Caco-2 (cell line): ENCODE data around the gene CDK9. TPM values are rescaled to one million over a fixed set of nuclear protein-coding genes. Genes with fewer than 3 reads are reported as not detected.
"Not testable (repeated sequence)": the region's sequence is repeated elsewhere in the genome, so short reads cannot be mapped to it uniquely, and the experiment has no call there.

Experiments used
- BruUV-seq: library from RNA; stranded (reverse); fragments of 400-500 nt; replicated peaks from 2 replicates; lab custom pipeline; 2021; lab: Mats Ljungman, UMichigan
- CTCF ChIA-PET: fragments of 300-600 bp; sonication (Branson Sonifier 250); formaldehyde crosslinking; loops from one replicate; lab custom pipeline; 2022; ENCODE audit warnings: antibody characterized with exemption; lab: Charles Lee
- POLR2A ChIA-PET: fragments of 300-600 bp; sonication (Branson Sonifier 250); formaldehyde crosslinking; loops from one replicate; lab custom pipeline; 2022; ENCODE audit warnings: antibody characterized with exemption; lab: Charles Lee
- DNase-seq, 2 experiments: peaks; one replicate each; pipeline versions ENCODE4 v3.0.0 to v3.0.0-alpha.2; 2020 to 2022
- H3K27me3 ChIP-seq: replicated peaks from 2 replicates; pipeline ENCODE4 v1.6.0; 2011; ENCODE audit warnings: low read length; ENCODE audit not compliant: control insufficient read depth, insufficient read depth
- H3K36me3 ChIP-seq: 2 replicates; pipeline ENCODE4 v1.5.1; 2011; ENCODE audit warnings: low read length; ENCODE audit not compliant: control insufficient read depth, insufficient read depth
- H3K4me1 ChIP-seq: fragments of 250-450 bp; sonication (Bioruptor Pico); 2 replicates; pipeline ENCODE4 v1.5.1; 2020; ENCODE audit warnings: mild to moderate bottlenecking
- H3K4me3 ChIP-seq: 2 replicates; pipeline ENCODE4 v1.5.1; 2011; ENCODE audit warnings: low read depth, mild to moderate bottlenecking, control low read depth, low read length
- H3K9me3 ChIP-seq: fragments of 250-450 bp; sonication (Bioruptor Pico); 2 replicates; pipeline ENCODE4 v1.5.1; 2020; ENCODE audit warnings: mild to moderate bottlenecking, moderate library complexity
- H3K27ac Mint-ChIP-seq: one replicate; pipeline ENCODE4 v1.8.0; 2022; ENCODE audit warnings: mixed read lengths; ENCODE audit not compliant: unreplicated experiment
- H3K27me3 Mint-ChIP-seq: one replicate; pipeline ENCODE4 v1.8.0; 2022; ENCODE audit warnings: mixed read lengths; ENCODE audit not compliant: insufficient read depth, unreplicated experiment
- H3K36me3 Mint-ChIP-seq: one replicate; pipeline ENCODE4 v1.8.0; 2022; ENCODE audit warnings: mild to moderate bottlenecking, mixed read lengths; ENCODE audit not compliant: insufficient read depth, unreplicated experiment
- H3K4me1 Mint-ChIP-seq: one replicate; pipeline ENCODE4 v1.8.0; 2022; ENCODE audit warnings: low read depth, mixed read lengths; ENCODE audit not compliant: unreplicated experiment
- H3K4me3 Mint-ChIP-seq: one replicate; pipeline ENCODE4 v1.8.0; 2022; ENCODE audit warnings: mild to moderate bottlenecking, moderate library complexity, mixed read lengths; ENCODE audit not compliant: unreplicated experiment
- H3K9me3 Mint-ChIP-seq: one replicate; pipeline ENCODE4 v1.8.0; 2022; ENCODE audit warnings: mixed read lengths; ENCODE audit not compliant: unreplicated experiment
- intact Hi-C: fragments of 100-400 bp; cut with micrococcal nuclease; formaldehyde crosslinking; loops from one replicate; pipeline ENCODE4 v1.10.0; 2022; ENCODE audit not compliant: unreplicated experiment
- total RNA-seq: library from RNA; stranded (reverse); gene quantifications from 2 replicates; pipeline ENCODE4 v1.2.3, GENCODE V29; 2022
- TF ChIP-seq, protein P1 (sequence below), 2 experiments: fragments of 200-600 bp in 1 of 2; IDR thresholded peaks; 1 replicate in 1 of 2; 2 replicates in 1 of 2; pipeline versions ENCODE4 v1.5.1 to v1.8.0; 2011 to 2022; ENCODE audit warnings: antibody characterized with exemption in 1 of 2, control low read depth in 1 of 2, inconsistent platforms in 1 of 2, low read depth in 1 of 2, low read length in 1 of 2, mild to moderate bottlenecking in 1 of 2, moderate library complexity in 1 of 2; ENCODE audit not compliant: insufficient read depth in 1 of 2, severe bottlenecking in 1 of 2, unreplicated experiment in 1 of 2

CDK9 gene
- total RNA-seq, 1 experiment from 2014 or later, result 48.2 TPM

DNA sequence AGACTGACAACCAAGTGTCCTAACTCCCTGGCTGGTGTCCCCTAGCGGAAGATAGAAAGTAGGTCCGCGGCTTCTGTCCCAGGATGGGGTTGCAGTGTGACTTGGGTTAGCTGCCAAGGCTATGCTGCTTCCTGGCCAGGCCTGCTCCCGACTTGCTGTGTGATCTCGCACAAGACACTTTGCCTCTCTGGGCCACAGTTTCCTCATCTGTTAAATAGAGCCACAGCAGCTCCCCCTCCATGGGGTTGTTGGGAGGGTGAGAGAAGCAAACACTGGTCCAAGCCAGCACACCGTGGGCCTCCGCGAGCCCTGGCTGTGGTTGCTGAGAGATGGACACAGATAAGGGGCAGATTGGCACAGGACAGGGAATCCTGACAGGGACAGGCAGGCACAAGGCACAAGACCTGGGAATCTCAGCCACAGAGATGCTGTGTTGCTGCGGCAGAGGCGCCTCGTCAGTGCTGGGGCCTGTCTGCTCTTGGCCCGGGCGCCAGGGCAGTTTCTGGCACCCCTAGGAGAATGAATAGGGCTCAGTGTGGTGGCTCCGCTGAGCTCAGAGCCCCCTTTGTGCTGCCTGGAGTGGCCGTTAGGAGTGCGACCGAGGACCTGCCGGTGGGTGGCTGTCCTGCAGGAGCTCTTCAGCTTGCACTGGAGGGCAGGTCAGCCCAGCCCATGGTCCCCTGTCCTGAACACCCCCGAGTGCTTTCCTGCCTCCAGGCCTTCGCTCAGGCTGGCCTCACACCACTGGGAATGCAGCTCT is 5.5 kb upstream of the CDK9 start:
- Histone ChIP-seq H3K36me3 (no peaks in the 10 kb centered on the region), H3K27me3 (no peaks in the 10 kb centered on the region), H3K9me3 (no peaks in the 10 kb centered on the region), H3K4me3 (no peak overlapping the region), H3K4me1 (no peaks in the 10 kb centered on the region)
- TF ChIP-seq, protein P1, sequence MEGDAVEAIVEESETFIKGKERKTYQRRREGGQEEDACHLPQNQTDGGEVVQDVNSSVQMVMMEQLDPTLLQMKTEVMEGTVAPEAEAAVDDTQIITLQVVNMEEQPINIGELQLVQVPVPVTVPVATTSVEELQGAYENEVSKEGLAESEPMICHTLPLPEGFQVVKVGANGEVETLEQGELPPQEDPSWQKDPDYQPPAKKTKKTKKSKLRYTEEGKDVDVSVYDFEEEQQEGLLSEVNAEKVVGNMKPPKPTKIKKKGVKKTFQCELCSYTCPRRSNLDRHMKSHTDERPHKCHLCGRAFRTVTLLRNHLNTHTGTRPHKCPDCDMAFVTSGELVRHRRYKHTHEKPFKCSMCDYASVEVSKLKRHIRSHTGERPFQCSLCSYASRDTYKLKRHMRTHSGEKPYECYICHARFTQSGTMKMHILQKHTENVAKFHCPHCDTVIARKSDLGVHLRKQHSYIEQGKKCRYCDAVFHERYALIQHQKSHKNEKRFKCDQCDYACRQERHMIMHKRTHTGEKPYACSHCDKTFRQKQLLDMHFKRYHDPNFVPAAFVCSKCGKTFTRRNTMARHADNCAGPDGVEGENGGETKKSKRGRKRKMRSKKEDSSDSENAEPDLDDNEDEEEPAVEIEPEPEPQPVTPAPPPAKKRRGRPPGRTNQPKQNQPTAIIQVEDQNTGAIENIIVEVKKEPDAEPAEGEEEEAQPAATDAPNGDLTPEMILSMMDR (IDR thresholded peaks at IDR 0.05; ENCODE audit: insufficient read depth in 1 of 2, low read depth in 1 of 2, low read length in 1 of 2, severe bottlenecking in 1 of 2, unreplicated experiment in 1 of 2), result no peak
- intact Hi-C loops, result loop anchor here (10.0 kb wide), 1 partner anchor 276 kb away; no protein-coding TSS in a partner anchor
- Mint-ChIP-seq H3K27me3 (no peaks in the 10 kb centered on the region), H3K27ac (no peak overlapping the region), H3K4me3 (no peak overlapping the region), H3K4me1 (no peaks in the 10 kb centered on the region), H3K9me3 (no peaks in the 10 kb centered on the region), H3K36me3 (no peaks in the 10 kb centered on the region)
- CTCF ChIA-PET, result interaction anchor here (0.5 to 0.9 kb wide), 4 partner anchors 9 to 536 kb away, joined by 3 to 9 read pairs (median 3); no protein-coding TSS in a partner anchor
- POLR2A ChIA-PET, result interaction anchor here (0.7 kb wide), 2 partner anchors 12 to 51 kb away, joined by 6 to 14 read pairs; no protein-coding TSS in a partner anchor
- DNase-seq, result no peak
- no TSS peak for BruUV-seq

- not testable (repeated sequence) for H3K9me3 ChIP-seq, H3K4me3 Mint-ChIP-seq, H3K4me1 Mint-ChIP-seq, H3K36me3 ChIP-seq, H3K27me3 ChIP-seq, H3K27ac Mint-ChIP-seq, H3K27me3 Mint-ChIP-seq, H3K4me1 ChIP-seq, H3K36me3 Mint-ChIP-seq, DNase-seq, H3K4me3 ChIP-seq, H3K9me3 Mint-ChIP-seq, BruUV-seq
- ChIA-PET POLR2A (interaction anchor here (0.7 kb wide), 2 partner anchors 11 to 50 kb away, joined by 6 to 14 read pairs; no protein-coding TSS in a partner anchor), CTCF (interaction anchor here (0.6 to 0.9 kb wide), 3 partner anchors 10 to 536 kb away, joined by 3 to 9 read pairs (median 3); no protein-coding TSS in a partner anchor)
- intact Hi-C loops, result loop anchor here (10.0 kb wide), 1 partner anchor 276 kb away; no protein-coding TSS in a partner anchor
Measured at GRCh38 chr9:127780909-127781308, 4.9 kb upstream of the CDK9 start.

- no TSS peak for BruUV-seq
- intact Hi-C loops, result loop anchor here (10.0 kb wide), 1 partner anchor 277 kb away; no protein-coding TSS in a partner anchor
- Histone ChIP-seq H3K36me3 (no peaks in the 10 kb centered on the region), H3K9me3 (no peaks in the 10 kb centered on the region), H3K4me1 (no peaks in the 10 kb centered on the region), H3K27me3 (no peaks in the 10 kb centered on the region), H3K4me3 (no peak overlapping the region)
- no peak overlapping the region for H3K4me3 Mint-ChIP-seq
- no peaks in the 10 kb centered on the region for H3K27me3 Mint-ChIP-seq
- H3K27ac Mint-ChIP-seq, result no peak overlapping the region
- H3K9me3 Mint-ChIP-seq, result no peaks in the 10 kb centered on the region
- CTCF ChIA-PET, result no interaction called here
- TF ChIP-seq, protein P1 (IDR thresholded peaks at IDR 0.05; ENCODE audit: insufficient read depth in 1 of 2, low read depth in 1 of 2, low read length in 1 of 2, severe bottlenecking in 1 of 2, unreplicated experiment in 1 of 2), result no peak
- H3K36me3 Mint-ChIP-seq, result peaks cover 11% of the 10 kb centered on the region
- DNase-seq, result no peak
- no peaks in the 10 kb centered on the region for H3K4me1 Mint-ChIP-seq
- POLR2A ChIA-PET, result no interaction called here
Measured at GRCh38 chr9:127781806-127782205, 4.0 kb upstream of the CDK9 start.
